Measurements from ENCODE around the gene STARD13.

GRCh38 chr13:33276570-33276969 lies 9.0 kb downstream of the STARD13 start:
- TF ChIP-seq ZNF274 (IDR thresholded peaks at IDR 0.05; ENCODE audit: low read depth, low read length) (no peak), YY1 (IDR thresholded peaks at IDR 0.05; ENCODE audit: insufficient read depth, insufficient read length) (no peak), SUZ12 (IDR thresholded peaks at IDR 0.05; ENCODE audit: extremely low read depth, insufficient read depth, insufficient read length) (no peak)

Data from NT2/D1 (cell line).